ENCODE measurements around the gene DOK4. TPM values are rescaled to one million over a fixed set of nuclear protein-coding genes. Genes with fewer than 3 reads are reported as not detected.

DOK4 gene
- polyA plus RNA-seq (2013, experiment 1 of 4): 20.9 TPM
- polyA plus RNA-seq (2013, experiment 2 of 4): 17.0 TPM
- polyA plus RNA-seq (2013, experiment 3 of 4): 20.0 TPM
- polyA plus RNA-seq (2013, experiment 4 of 4): 16.5 TPM

GRCh38 chr16:57485916-57486857 lies at the start of gene DOK4:
DOK4 (minus strand) TSS chr16:57486493; CDS start chr16:57479507, 6,986 bp downstream.
- H3K27me3 ChIP-seq (ENCODE audit: control insufficient read depth, insufficient read depth, low read length, poor library complexity, severe bottlenecking): peaks cover 11% of the 10 kb centered on the region
- 2% methylated on average over 71 to 73 of the region's 73 CpGs for WGBS, 2 experiments

GRCh38 chr16:57535680-57536305 lies 49.5 kb upstream of the DOK4 start:
- Histone ChIP-seq H3K27ac (ENCODE audit: insufficient read depth, low read depth, low read length, poor library complexity, severe bottlenecking) (peak overlapping the region; percentile 90), H3K4me3 (ENCODE audit: insufficient read depth, low read depth, low read length) (peak overlapping the region; percentile 73), H3K36me3 (ENCODE audit: control insufficient read depth, insufficient read depth, low read length) (no peaks in the 10 kb centered on the region), H3K4me1 (ENCODE audit: control insufficient read depth, insufficient read depth, low read length) (peaks cover 26% of the 10 kb centered on the region), H3K27me3 (ENCODE audit: control insufficient read depth, insufficient read depth, low read length, poor library complexity, severe bottlenecking) (peaks cover 3% of the 10 kb centered on the region), H3K9me3 (ENCODE audit: control insufficient read depth, low read length) (no peaks in the 10 kb centered on the region)
- 1 to 2% methylated on average over 44 to 50 of the region's 50 CpGs for WGBS, 2 experiments

More at GRCh38 chr16:57485916-57486857, at the start of gene DOK4:
- H3K4me3 ChIP-seq (ENCODE audit: insufficient read depth, low read depth, low read length): peak within 1 kb of the TSS; percentile 61
- H3K27ac ChIP-seq (ENCODE audit: insufficient read depth, low read depth, low read length, poor library complexity, severe bottlenecking): no peak within 1 kb of the TSS
- no peaks in the 10 kb centered on the region for H3K36me3 ChIP-seq (ENCODE audit: control insufficient read depth, insufficient read depth, low read length)
- peaks cover 13% of the 10 kb centered on the region for H3K4me1 ChIP-seq (ENCODE audit: control insufficient read depth, insufficient read depth, low read length)
- H3K9me3 ChIP-seq (ENCODE audit: control insufficient read depth, low read length): no peaks in the 10 kb centered on the region

- Histone ChIP-seq H3K9me3 (ENCODE audit: control insufficient read depth, low read length) (no peaks in the 10 kb centered on the region), H3K4me1 (ENCODE audit: control insufficient read depth, insufficient read depth, low read length) (peaks cover 28% of the 10 kb centered on the region), H3K27ac (ENCODE audit: insufficient read depth, low read depth, low read length, poor library complexity, severe bottlenecking) (no peak overlapping the region), H3K27me3 (ENCODE audit: control insufficient read depth, insufficient read depth, low read length, poor library complexity, severe bottlenecking) (peaks cover 11% of the 10 kb centered on the region), H3K4me3 (ENCODE audit: insufficient read depth, low read depth, low read length) (peak overlapping the region; percentile 73), H3K36me3 (ENCODE audit: control insufficient read depth, insufficient read depth, low read length) (no peaks in the 10 kb centered on the region)
- 84 to 86% methylated on average over 13 of the region's 13 CpGs for WGBS, 2 experiments
Measured at GRCh38 chr16:57534881-57535658, 48.8 kb upstream of the DOK4 start.

GRCh38 chr16:57534337-57534880 lies 48.1 kb upstream of the DOK4 start:
- Histone ChIP-seq H3K4me1 (ENCODE audit: control insufficient read depth, insufficient read depth, low read length) (peaks cover 29% of the 10 kb centered on the region), H3K9me3 (ENCODE audit: control insufficient read depth, low read length) (no peaks in the 10 kb centered on the region), H3K27ac (ENCODE audit: insufficient read depth, low read depth, low read length, poor library complexity, severe bottlenecking) (no peak overlapping the region), H3K36me3 (ENCODE audit: control insufficient read depth, insufficient read depth, low read length) (no peaks in the 10 kb centered on the region), H3K27me3 (ENCODE audit: control insufficient read depth, insufficient read depth, low read length, poor library complexity, severe bottlenecking) (peaks cover 17% of the 10 kb centered on the region), H3K4me3 (ENCODE audit: insufficient read depth, low read depth, low read length) (no peak overlapping the region)
- WGBS, 2 experiments: 94 to 96% methylated on average over 7 of the region's 7 CpGs

- no peak overlapping the region for H3K4me3 ChIP-seq (ENCODE audit: insufficient read depth, low read depth, low read length)
- H3K27me3 ChIP-seq (ENCODE audit: control insufficient read depth, insufficient read depth, low read length, poor library complexity, severe bottlenecking): peaks cover 24% of the 10 kb centered on the region
- no peak overlapping the region for H3K27ac ChIP-seq (ENCODE audit: insufficient read depth, low read depth, low read length, poor library complexity, severe bottlenecking)
- H3K9me3 ChIP-seq (ENCODE audit: control insufficient read depth, low read length): no peaks in the 10 kb centered on the region
- WGBS, 2 experiments: 86% methylated on average over 19 of the region's 19 CpGs
- H3K4me1 ChIP-seq (ENCODE audit: control insufficient read depth, insufficient read depth, low read length): peaks cover 29% of the 10 kb centered on the region
- H3K36me3 ChIP-seq (ENCODE audit: control insufficient read depth, insufficient read depth, low read length): no peaks in the 10 kb centered on the region
Measured at GRCh38 chr16:57533431-57534336, 47.4 kb upstream of the DOK4 start.

- 88 to 91% methylated on average over 7 of the region's 7 CpGs for WGBS, 2 experiments
- Histone ChIP-seq H3K4me3 (ENCODE audit: insufficient read depth, low read depth, low read length) (no peak overlapping the region), H3K27ac (ENCODE audit: insufficient read depth, low read depth, low read length, poor library complexity, severe bottlenecking) (no peak overlapping the region), H3K4me1 (ENCODE audit: control insufficient read depth, insufficient read depth, low read length) (peaks cover 29% of the 10 kb centered on the region), H3K27me3 (ENCODE audit: control insufficient read depth, insufficient read depth, low read length, poor library complexity, severe bottlenecking) (peaks cover 35% of the 10 kb centered on the region), H3K9me3 (ENCODE audit: control insufficient read depth, low read length) (no peaks in the 10 kb centered on the region), H3K36me3 (ENCODE audit: control insufficient read depth, insufficient read depth, low read length) (no peaks in the 10 kb centered on the region)
Measured at GRCh38 chr16:57532266-57532625, 46.0 kb upstream of the DOK4 start.

- H3K9me3 ChIP-seq (ENCODE audit: control insufficient read depth, low read length): no peaks in the 10 kb centered on the region
- WGBS, 2 experiments: 86 to 88% methylated on average over 8 of the region's 8 CpGs
- no peak overlapping the region for H3K4me3 ChIP-seq (ENCODE audit: insufficient read depth, low read depth, low read length)
- H3K27ac ChIP-seq (ENCODE audit: insufficient read depth, low read depth, low read length, poor library complexity, severe bottlenecking): no peak overlapping the region
- H3K27me3 ChIP-seq (ENCODE audit: control insufficient read depth, insufficient read depth, low read length, poor library complexity, severe bottlenecking): peaks cover 35% of the 10 kb centered on the region
- H3K4me1 ChIP-seq (ENCODE audit: control insufficient read depth, insufficient read depth, low read length): peaks cover 29% of the 10 kb centered on the region
- no peaks in the 10 kb centered on the region for H3K36me3 ChIP-seq (ENCODE audit: control insufficient read depth, insufficient read depth, low read length)
Measured at GRCh38 chr16:57531635-57532265, 45.5 kb upstream of the DOK4 start.

- Histone ChIP-seq H3K4me1 (ENCODE audit: control insufficient read depth, insufficient read depth, low read length) (peaks cover 29% of the 10 kb centered on the region), H3K36me3 (ENCODE audit: control insufficient read depth, insufficient read depth, low read length) (no peaks in the 10 kb centered on the region)
Measured at GRCh38 chr16:57531253-57531575, 44.9 kb upstream of the DOK4 start.

More at GRCh38 chr16:57531253-57531575, 44.9 kb upstream of the DOK4 start:
- no peak overlapping the region for H3K4me3 ChIP-seq (ENCODE audit: insufficient read depth, low read depth, low read length)
- WGBS, 2 experiments: 91 to 96% methylated on average over 3 of the region's 3 CpGs
- no peaks in the 10 kb centered on the region for H3K9me3 ChIP-seq (ENCODE audit: control insufficient read depth, low read length)
- peaks cover 35% of the 10 kb centered on the region for H3K27me3 ChIP-seq (ENCODE audit: control insufficient read depth, insufficient read depth, low read length, poor library complexity, severe bottlenecking)
- H3K27ac ChIP-seq (ENCODE audit: insufficient read depth, low read depth, low read length, poor library complexity, severe bottlenecking): no peak overlapping the region

Data from ectodermal cell (in vitro differentiated cells).